Uterus (tissue), 2 donors: ENCODE data around the gene MKLN1.

Experiments
- CTCF ChIP-seq, 4 experiments: fragments of 200-600 bp in 2 of 4; fragments of 450-650 bp in 2 of 4; sonication (generic) in 2 of 4; IDR thresholded peaks; one replicate each; pipeline ENCODE4 v1.5.1; 2016 to 2019; ENCODE audit warnings: antibody characterized with exemption in 4 of 4, mild to moderate bottlenecking in 2 of 4, moderate library complexity in 1 of 4
- POLR2A ChIP-seq, 2 donors: fragments of 450-650 bp; IDR thresholded peaks; one replicate each; pipeline ENCODE4 v1.6.1; 2016; ENCODE audit warnings: antibody characterized with exemption in 2 of 2, mild to moderate bottlenecking in 1 of 2, moderate library complexity in 1 of 2

- TF ChIP-seq CTCF (IDR thresholded peaks at IDR 0.05) (no peak), POLR2A (IDR thresholded peaks at IDR 0.05) (no peak)
Measured at GRCh38 chr7:131501422-131501821, 173.7 kb downstream of the MKLN1 start.
